HepG2 (cell line): ENCODE results near the gene TUBGCP4. TPM values are rescaled to one million over a fixed set of nuclear protein-coding genes. Genes with fewer than 3 reads are reported as not detected.

ENCODE experiments used
- ATAC-seq: fragments of 200-7000 bp; cut with Tn5 transposase; 3 replicates; pipeline ENCODE4 v1.9.1; 2020; ENCODE audit warnings: mild to moderate bottlenecking, moderate library complexity
- BruUV-seq: library from RNA; stranded (reverse); fragments of 400-500 nt; replicated peaks from 2 replicates; lab custom pipeline; 2021; lab: Mats Ljungman, UMichigan
- CTCF ChIA-PET: fragments of 300-600 bp; formaldehyde crosslinking; extraction: SDS; loops from one replicate; lab custom pipeline; 2021; ENCODE audit warnings: low total read pairs, inconsistent platforms, low intra/inter-chr PET ratio; lab: Yijun Ruan, JAX
- POLR2A ChIA-PET: fragments of 350-600 bp; sonication (Branson Sonifier 250); formaldehyde crosslinking; loops from one replicate; lab custom pipeline; 2020; ENCODE audit warnings: antibody characterized with exemption, inconsistent platforms; lab: Yijun Ruan, JAX
- DNase-seq: peaks from one replicate; pipeline ENCODE4 v3.0.0-alpha.2; 2015; ENCODE audit warnings: low spot score
- FAIRE-seq: peaks from 3 replicates; lab custom pipeline; 2011; peaks lifted over from hg19 to GRCh38; lab: Jason Lieb, UNC
- H2AFZ ChIP-seq: one replicate; pipeline ENCODE4 v1.6.1; 2011; ENCODE audit warnings: low read length, inconsistent platforms
- H3K27ac ChIP-seq: fragments of 300-600 bp; 3 replicates; pipeline ENCODE4 v1.8.0; 2011; ENCODE audit warnings: mixed run types, mild to moderate bottlenecking, mixed read lengths, low read length, inconsistent platforms; ENCODE audit not compliant: insufficient read depth; ENCODE audit errors: extremely low read length
- H3K27me3 ChIP-seq, 2 experiments: fragments of 200-600 bp in 1 of 2; 2 replicates in 1 of 2; 3 replicates in 1 of 2; pipeline versions ENCODE4 v1.6.0 to v1.8.0; 2011; ENCODE audit warnings: low read length in 2 of 2, mild to moderate bottlenecking in 2 of 2, moderate library complexity in 2 of 2, inconsistent platforms in 1 of 2; ENCODE audit not compliant: insufficient read depth in 2 of 2, control insufficient read depth in 1 of 2
- H3K36me3 ChIP-seq, 2 experiments: fragments of 200-600 bp in 1 of 2; replicated peaks in 1 of 2; 2 replicates in 1 of 2; 3 replicates in 1 of 2; pipeline versions ENCODE4 v1.5.1 to v1.8.0; 2011; ENCODE audit warnings: low read length in 2 of 2, inconsistent platforms in 1 of 2; ENCODE audit not compliant: insufficient read depth in 2 of 2, control insufficient read depth in 1 of 2
- H3K4me1 ChIP-seq: 2 replicates; pipeline ENCODE4 v1.5.1; 2012; ENCODE audit warnings: low read length, inconsistent platforms; ENCODE audit not compliant: insufficient read depth
- H3K4me2 ChIP-seq: 2 replicates; pipeline ENCODE4 v1.6.0; 2011; ENCODE audit warnings: low read depth, low read length, inconsistent platforms
- H3K4me3 ChIP-seq, 3 experiments: fragments of 200-600 bp in 1 of 3; sonication (generic), shearing (Covaris generic) in 1 of 3; replicated peaks in 1 of 3; 2 replicates each; pipeline ENCODE4 v1.5.1; 2011 to 2016; ENCODE audit warnings: low read length in 3 of 3, inconsistent platforms in 2 of 3, low read depth in 2 of 3, mild to moderate bottlenecking in 2 of 3, control low read depth in 1 of 3, mixed read lengths in 1 of 3; ENCODE audit not compliant: insufficient read depth in 1 of 3
- H3K79me2 ChIP-seq: one replicate; pipeline ENCODE4 v1.6.1; 2011; ENCODE audit warnings: low read length, inconsistent platforms; ENCODE audit not compliant: insufficient read depth
- H3K9ac ChIP-seq: 2 replicates; pipeline ENCODE4 v1.6.0; 2011; ENCODE audit warnings: mild to moderate bottlenecking, low read depth, low read length, inconsistent platforms; ENCODE audit not compliant: insufficient read depth
- H3K9me3 ChIP-seq: 2 replicates; pipeline ENCODE4 v1.5.1; 2012; ENCODE audit warnings: mild to moderate bottlenecking, low read length
- H4K20me1 ChIP-seq: 2 replicates; pipeline ENCODE4 v1.6.0; 2011; ENCODE audit warnings: inconsistent platforms, mild to moderate bottlenecking, low read length, moderate library complexity; ENCODE audit not compliant: insufficient read depth
- BORCS8-MEF2B ChIP-seq: sonication (generic); formaldehyde crosslinking; IDR thresholded peaks from 2 replicates; pipeline ENCODE4 v1.8.0; 2022; ENCODE audit warnings: mild to moderate bottlenecking, missing genetic modification reagents
- CC2D1A ChIP-seq: sonication (generic); formaldehyde crosslinking; IDR thresholded peaks from 2 replicates; pipeline ENCODE4 v1.8.1; 2023; ENCODE audit warnings: mild to moderate bottlenecking, missing genetic modification reagents
- CENPBD1 ChIP-seq: sonication (generic); formaldehyde crosslinking; IDR thresholded peaks from 2 replicates; pipeline ENCODE4 v1.8.0; 2022; ENCODE audit warnings: missing genetic modification reagents, low read depth, mild to moderate bottlenecking, borderline replicate concordance
- DPF2 ChIP-seq: sonication (generic); formaldehyde crosslinking; IDR thresholded peaks from 2 replicates; pipeline ENCODE4 v1.4.0; 2020; ENCODE audit warnings: mild to moderate bottlenecking, low read depth, missing genetic modification reagents, borderline replicate concordance
- GZF1 ChIP-seq: sonication (generic); formaldehyde crosslinking; IDR thresholded peaks from 2 replicates; pipeline ENCODE4 v1.5.1; 2020; ENCODE audit warnings: mild to moderate bottlenecking, missing genetic modification reagents
- KMT2A ChIP-seq: sonication (generic); formaldehyde crosslinking; IDR thresholded peaks from 2 replicates; pipeline ENCODE4 v1.4.0; 2020; ENCODE audit warnings: missing genetic modification reagents
- POLR2AphosphoS2 ChIP-seq: IDR thresholded peaks from 2 replicates; pipeline ENCODE4 v1.6.1; 2011; ENCODE audit warnings: low read depth, low read length, improper control_type of control experiment
- RFX5 ChIP-seq: IDR thresholded peaks from 2 replicates; pipeline ENCODE4 v1.6.1; 2011; ENCODE audit warnings: low read depth, low read length, improper control_type of control experiment
- TAF15 ChIP-seq: fragments of 200-400 bp; formaldehyde crosslinking; IDR thresholded peaks from one replicate; pipeline ENCODE4 v1.6.1; 2018; ENCODE audit warnings: mild to moderate bottlenecking, low read depth, low read length; ENCODE audit not compliant: poor library complexity, severe bottlenecking
- THYN1 ChIP-seq: sonication (generic); formaldehyde crosslinking; IDR thresholded peaks from 2 replicates; pipeline ENCODE4 v1.8.1; 2023; ENCODE audit warnings: low read depth, mild to moderate bottlenecking, moderate library complexity, missing genetic modification reagents, borderline replicate concordance
- ZBTB43 ChIP-seq: sonication (generic); formaldehyde crosslinking; conservative IDR thresholded peaks from 2 replicates; pipeline ENCODE4 v1.4.0; 2020; ENCODE audit warnings: missing genetic modification reagents
- ZNF160 ChIP-seq: sonication (generic); formaldehyde crosslinking; IDR thresholded peaks from 2 replicates; pipeline ENCODE4 v1.8.0; 2022; ENCODE audit warnings: mild to moderate bottlenecking, inconsistent platforms, missing genetic modification reagents
- ZNF749 ChIP-seq: sonication (generic); formaldehyde crosslinking; IDR thresholded peaks from 2 replicates; pipeline ENCODE4 v1.8.0; 2022; ENCODE audit warnings: mild to moderate bottlenecking, missing genetic modification reagents, moderate library complexity, borderline replicate concordance
- ZNF770 ChIP-seq: sonication (generic); formaldehyde crosslinking; IDR thresholded peaks from 2 replicates; pipeline ENCODE4 v1.5.0; 2020; ENCODE audit warnings: mild to moderate bottlenecking, missing genetic modification reagents
- WGBS: methylation state at CpG from one replicate; pipeline ENCODE4 v1.1.6; 2017; ENCODE audit warnings: low lambda C conversion rate; 5-methylcytosine and 5-hydroxymethylcytosine counted together
- in situ Hi-C: cut with HindIII; loops from 2 replicates; pipeline ENCODE4 v1.10.0; 2017; ENCODE audit warnings: low pct_unique_long_range_greater_than_20kb; ENCODE audit not compliant: extremely low pct_ligation_motif_present
- intact Hi-C: fragments of 100-400 bp; cut with micrococcal nuclease; formaldehyde crosslinking; loops from one replicate; pipeline ENCODE4 v1.10.0; 2022; ENCODE audit not compliant: unreplicated experiment
- polyA plus RNA-seq, 8 experiments: library from polyadenylated mRNA; depleted of rRNA in 3 of 8; stranded (reverse) in 7 of 8; unstranded in 1 of 8; fragments of >200 nt; fragmentation: Illumina TruSeq in 4 of 8; extraction: Trizol in 4 of 8; gene quantifications; 2 replicates each; pipeline versions ENCODE4 v1.2.1 to v1.2.3, GENCODE V29; 2011 to 2016; ENCODE audit warnings: low read depth in 4 of 8, missing spikeins in 1 of 8, mixed read lengths in 1 of 8; ENCODE audit not compliant: insufficient read depth in 1 of 8
- total RNA-seq, 5 experiments: library from RNA; depleted of rRNA; stranded (reverse); fragments of >200 nt; fragmentation: Illumina TruSeq; extraction: Trizol; gene quantifications; 2 replicates each; pipeline ENCODE4 v1.2.3, GENCODE V29; 2016; ENCODE audit warnings: low read depth in 1 of 5
- TF ChIP-seq, protein P1 (sequence below): sonication (generic); formaldehyde crosslinking; IDR thresholded peaks from 2 replicates; pipeline ENCODE4 v1.8.1; 2023; ENCODE audit warnings: missing genetic modification reagents, mild to moderate bottlenecking, borderline replicate concordance

Gene TUBGCP4
- total and polyA plus RNA-seq, 2 of the 13 experiments (the other 11 are each of a cell fraction or from before 2014, with no cell fraction given) = 15.0 to 20.5 TPM

GRCh38 chr15:43446344-43446743, 75.4 kb downstream of the TUBGCP4 start:
- H3K27me3 ChIP-seq = no peaks in the 10 kb centered on the region
- DNase-seq (no peak), ATAC-seq (no peak), FAIRE-seq (no peak)
- no peaks in the 10 kb centered on the region for H3K9me3 ChIP-seq
- 86% methylated on average over 2 of the region's 2 CpGs for WGBS
- intact Hi-C loops = no loop called here
- H3K36me3 ChIP-seq = peaks cover 2 to 9% of the 10 kb centered on the region in 2 experiments; a peak in 3 of 5 replicates
- H3K4me3 ChIP-seq = no peak overlapping the region
- TF ChIP-seq, protein P1, sequence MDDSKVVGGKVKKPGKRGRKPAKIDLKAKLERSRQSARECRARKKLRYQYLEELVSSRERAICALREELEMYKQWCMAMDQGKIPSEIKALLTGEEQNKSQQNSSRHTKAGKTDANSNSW = no peak
- TF ChIP-seq RFX5 = peak; percentile 87
- no peak for TF ChIP-seq ZNF770 (CRISPR knock-in tag)
- no peak for TF ChIP-seq POLR2AphosphoS2
- H3K9ac ChIP-seq = no peak overlapping the region
- H3K4me1 ChIP-seq = peaks cover under 1% of the 10 kb centered on the region; the same call in 1 of the 2 replicates
- H2AFZ ChIP-seq = no peak overlapping the region
- H3K4me2 ChIP-seq = no peak overlapping the region
- CTCF ChIA-PET = no interaction called here
- BruUV-seq = no TSS peak
- POLR2A ChIA-PET = no interaction called here
- no peaks in the 10 kb centered on the region for H3K79me2 ChIP-seq
- H3K27ac ChIP-seq = no peak overlapping the region
- H4K20me1 ChIP-seq = no peaks in the 10 kb centered on the region
- in situ Hi-C loops = loop anchor here (25.0 kb wide), 1 partner anchor 316 kb away; no protein-coding TSS in a partner anchor

- no peak for FAIRE-seq
- Histone ChIP-seq H3K79me2 (no peaks in the 10 kb centered on the region), H3K27me3 (no peaks in the 10 kb centered on the region), H3K36me3 (peaks cover 2 to 6% of the 10 kb centered on the region in 2 experiments; a peak in 3 of 5 replicates), H3K9ac (no peak overlapping the region), H3K4me2 (no peak overlapping the region), H3K4me3 (no peak overlapping the region), H2AFZ (no peak overlapping the region), H4K20me1 (no peaks in the 10 kb centered on the region), H3K9me3 (no peaks in the 10 kb centered on the region), H3K27ac (no peak overlapping the region), H3K4me1 (no peaks in the 10 kb centered on the region)
- CTCF ChIA-PET = no interaction called here
- BruUV-seq = no TSS peak
- POLR2A ChIA-PET = no interaction called here
- no peak for ATAC-seq
- intact Hi-C loops = no loop called here
- in situ Hi-C loops = loop anchor here (25.0 kb wide), 1 partner anchor 312 kb away; no protein-coding TSS in a partner anchor
- WGBS = 98% methylated on average over 1 of the region's 1 CpG
- DNase-seq = no peak
- no peak for TF ChIP-seq GZF1
- no peak for TF ChIP-seq ZBTB43 (CRISPR knock-in tag)
- TF ChIP-seq ZNF749 (CRISPR knock-in tag) = no peak
- TF ChIP-seq ZNF160 (CRISPR knock-in tag) = no peak
- no peak for TF ChIP-seq CENPBD1 (CRISPR knock-in tag)
- no peak for TF ChIP-seq DPF2
- no peak for TF ChIP-seq TAF15
- no peak for TF ChIP-seq CC2D1A (CRISPR knock-in tag)
- no peak for TF ChIP-seq THYN1 (CRISPR knock-in tag)
- TF ChIP-seq KMT2A (CRISPR knock-in tag) = no peak
- no peak for TF ChIP-seq BORCS8-MEF2B (CRISPR knock-in tag)
Measured at GRCh38 chr15:43449981-43450380, 79.1 kb downstream of the TUBGCP4 start.
